ENCODE results near the gene SH3PXD2B.

- TF ChIP-seq CTCF (IDR thresholded peaks at IDR 0.05; ENCODE audit: low read length) (no peak), EZH2 (IDR thresholded peaks at IDR 0.05; ENCODE audit: borderline replicate concordance, low read length) (no peak)
Observed at GRCh38 chr5:172423379-172424110, 30.8 kb downstream of the SH3PXD2B start.

Measured in OCI-LY1 (cell line).